Nephron (organoid): ENCODE data around the gene KCNMA1.
A peak's percentile ranks its signal among the peaks of the same experiment; 100 is the strongest.

ENCODE experiments used
- H3K27ac Mint-ChIP-seq, 3 experiments: 2 replicates each; pipeline ENCODE4 v1.8.0; 2020; ENCODE audit warnings: mixed read lengths in 3 of 3, mild to moderate bottlenecking in 2 of 3, moderate library complexity in 1 of 3
- H3K27me3 Mint-ChIP-seq: 2 replicates; pipeline ENCODE4 v1.8.0; 2021; ENCODE audit warnings: low read depth, mild to moderate bottlenecking, moderate library complexity, mixed read lengths
- H3K36me3 Mint-ChIP-seq: 2 replicates; pipeline ENCODE4 v1.8.0; 2020; ENCODE audit warnings: low read depth, mixed read lengths
- H3K4me1 Mint-ChIP-seq: 2 replicates; pipeline ENCODE4 v1.8.0; 2020; ENCODE audit warnings: mixed read lengths
- H3K4me3 Mint-ChIP-seq, 3 experiments: 2 replicates each; pipeline ENCODE4 v1.8.0; 2020; ENCODE audit warnings: mild to moderate bottlenecking in 3 of 3, mixed read lengths in 3 of 3, moderate library complexity in 2 of 3
- H3K9me3 Mint-ChIP-seq: 2 replicates; pipeline ENCODE4 v1.8.0; 2020; ENCODE audit warnings: mixed read lengths
- TF ChIP-seq, protein P1 (sequence below), 3 experiments: fragments of 200-600 bp; sonication (generic); IDR thresholded peaks; one replicate each; pipeline ENCODE4 v1.5.0; 2021; ENCODE audit warnings: antibody characterized with exemption in 3 of 3; ENCODE audit not compliant: unreplicated experiment in 3 of 3

KCNMA1 gene

GRCh38 chr10:77639756-77640155, 2.1 kb upstream of the KCNMA1 start:
- peaks cover 20% of the 10 kb centered on the region for H3K4me1 Mint-ChIP-seq
- no peaks in the 10 kb centered on the region for H3K9me3 Mint-ChIP-seq
- no peak overlapping the region for H3K27ac Mint-ChIP-seq
- no peaks in the 10 kb centered on the region for H3K36me3 Mint-ChIP-seq
- peak overlapping the region; percentile 83 to 86 (median 84) for H3K4me3 Mint-ChIP-seq
- TF ChIP-seq, protein P1, sequence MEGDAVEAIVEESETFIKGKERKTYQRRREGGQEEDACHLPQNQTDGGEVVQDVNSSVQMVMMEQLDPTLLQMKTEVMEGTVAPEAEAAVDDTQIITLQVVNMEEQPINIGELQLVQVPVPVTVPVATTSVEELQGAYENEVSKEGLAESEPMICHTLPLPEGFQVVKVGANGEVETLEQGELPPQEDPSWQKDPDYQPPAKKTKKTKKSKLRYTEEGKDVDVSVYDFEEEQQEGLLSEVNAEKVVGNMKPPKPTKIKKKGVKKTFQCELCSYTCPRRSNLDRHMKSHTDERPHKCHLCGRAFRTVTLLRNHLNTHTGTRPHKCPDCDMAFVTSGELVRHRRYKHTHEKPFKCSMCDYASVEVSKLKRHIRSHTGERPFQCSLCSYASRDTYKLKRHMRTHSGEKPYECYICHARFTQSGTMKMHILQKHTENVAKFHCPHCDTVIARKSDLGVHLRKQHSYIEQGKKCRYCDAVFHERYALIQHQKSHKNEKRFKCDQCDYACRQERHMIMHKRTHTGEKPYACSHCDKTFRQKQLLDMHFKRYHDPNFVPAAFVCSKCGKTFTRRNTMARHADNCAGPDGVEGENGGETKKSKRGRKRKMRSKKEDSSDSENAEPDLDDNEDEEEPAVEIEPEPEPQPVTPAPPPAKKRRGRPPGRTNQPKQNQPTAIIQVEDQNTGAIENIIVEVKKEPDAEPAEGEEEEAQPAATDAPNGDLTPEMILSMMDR (IDR thresholded peaks at IDR 0.05; ENCODE audit: unreplicated experiment in 3 of 3) = no peak
- H3K27me3 Mint-ChIP-seq = peaks cover 62% of the 10 kb centered on the region

DNA sequence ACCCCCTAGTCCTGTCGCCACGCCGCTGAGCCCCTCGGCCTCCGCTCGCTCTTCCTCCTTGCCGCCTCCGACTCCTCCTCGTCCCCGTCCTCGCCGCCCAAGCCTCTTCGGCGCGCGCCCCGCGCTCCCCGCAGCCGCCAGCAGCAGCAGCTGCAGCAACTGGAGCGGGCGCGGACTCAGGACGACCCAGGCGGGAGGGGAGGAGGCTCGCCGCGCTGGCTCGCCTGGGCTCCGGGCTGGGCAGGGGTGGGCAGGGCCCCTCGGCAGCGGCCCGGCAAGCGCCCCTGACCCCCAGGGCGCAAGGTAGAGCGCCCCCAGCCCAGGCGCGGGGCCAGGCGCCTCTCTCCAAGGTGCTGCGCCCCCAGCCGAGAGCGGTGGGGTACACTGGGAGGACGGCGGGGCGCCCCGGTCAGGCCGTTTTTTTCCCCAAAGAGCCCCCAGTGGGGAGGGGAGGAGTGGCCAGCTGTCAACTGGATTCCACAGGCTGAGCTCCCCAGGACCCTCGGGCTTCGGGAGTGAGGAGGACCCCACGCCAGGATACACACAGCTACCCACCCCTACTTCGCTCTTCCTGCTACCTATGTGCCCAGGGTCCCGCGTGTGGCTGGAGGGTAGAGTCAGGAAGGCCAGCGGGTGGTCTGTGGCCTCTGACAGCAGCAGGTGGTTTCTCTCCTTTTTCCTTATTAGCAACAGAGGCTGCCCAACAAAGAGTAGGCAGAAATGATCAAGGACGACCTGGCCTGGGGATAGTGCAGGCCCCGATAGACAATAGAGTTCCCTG, 903 bp upstream of the KCNMA1 start:
- Mint-ChIP-seq H3K27me3 (peaks cover 75% of the 10 kb centered on the region), H3K36me3 (no peaks in the 10 kb centered on the region), H3K27ac (peak overlapping the region in 1 of 3 experiments; percentile 68), H3K4me1 (peaks cover 27% of the 10 kb centered on the region), H3K9me3 (no peaks in the 10 kb centered on the region), H3K4me3 (peak overlapping the region; percentile 84 to 87 (median 85))
- TF ChIP-seq, protein P1 (IDR thresholded peaks at IDR 0.05; ENCODE audit: unreplicated experiment in 3 of 3) = no peak

GRCh38 chr10:77636967-77637531, 559 bp downstream of the KCNMA1 start:
- Mint-ChIP-seq H3K27ac (no peak overlapping the region), H3K36me3 (no peaks in the 10 kb centered on the region), H3K4me3 (peak overlapping the region; percentile 90 to 94 (median 94)), H3K27me3 (peaks cover 89% of the 10 kb centered on the region), H3K4me1 (peaks cover 26% of the 10 kb centered on the region), H3K9me3 (no peaks in the 10 kb centered on the region)
- TF ChIP-seq, protein P1 (IDR thresholded peaks at IDR 0.05; ENCODE audit: unreplicated experiment in 3 of 3) = no peak

GRCh38 chr10:77636282-77636966, 1.2 kb downstream of the KCNMA1 start:
- Mint-ChIP-seq H3K27ac (no peak overlapping the region), H3K4me1 (peaks cover 21% of the 10 kb centered on the region), H3K9me3 (no peaks in the 10 kb centered on the region), H3K4me3 (peak overlapping the region; percentile 90 to 94 (median 94)), H3K36me3 (no peaks in the 10 kb centered on the region), H3K27me3 (peaks cover 83% of the 10 kb centered on the region)
- TF ChIP-seq, protein P1 (IDR thresholded peaks at IDR 0.05; ENCODE audit: unreplicated experiment in 3 of 3) = no peak

DNA sequence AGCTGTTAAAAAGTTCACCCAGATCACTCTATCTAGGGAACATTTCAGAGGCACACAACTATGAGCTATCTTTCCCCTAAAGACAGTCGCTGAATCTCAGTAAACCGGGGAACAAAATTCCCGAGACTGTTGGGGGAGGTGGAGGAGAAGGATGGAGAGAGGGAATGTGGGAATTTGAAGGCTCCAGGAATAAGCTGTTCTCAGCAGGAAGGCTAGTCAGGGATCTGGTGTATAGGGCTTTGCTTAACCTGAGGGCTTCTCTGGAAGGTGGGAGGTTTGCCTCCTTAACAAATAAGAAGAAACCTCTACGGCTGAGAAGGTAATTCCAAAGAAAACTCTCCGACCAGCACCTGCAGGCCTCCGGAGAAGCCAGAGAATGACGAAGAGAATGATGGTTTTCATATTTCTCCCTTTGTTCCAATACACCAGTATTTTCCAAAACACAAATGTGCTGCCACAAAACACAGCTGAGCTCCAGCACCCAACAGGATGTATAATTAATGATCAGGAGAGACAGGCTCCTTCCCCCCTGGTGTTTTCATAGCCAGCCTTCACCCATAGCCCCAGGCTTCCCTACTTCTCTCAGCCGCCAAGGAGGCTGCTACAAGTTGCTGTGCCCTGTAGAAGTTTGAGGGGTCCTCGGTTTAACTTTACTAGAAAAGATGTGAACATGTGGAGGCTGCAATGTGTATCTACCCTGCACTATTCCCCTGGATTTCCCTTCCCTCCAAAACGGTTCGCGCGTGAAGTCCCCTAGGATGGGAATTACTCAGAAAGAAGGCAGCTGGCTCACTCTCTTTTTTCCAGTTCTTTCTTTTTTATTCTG, 2.0 kb downstream of the KCNMA1 start:
- TF ChIP-seq, protein P1 (IDR thresholded peaks at IDR 0.05; ENCODE audit: unreplicated experiment in 3 of 3) = no peak
- Mint-ChIP-seq H3K27ac (no peak overlapping the region), H3K9me3 (no peaks in the 10 kb centered on the region), H3K4me1 (peaks cover 21% of the 10 kb centered on the region), H3K4me3 (peak overlapping the region; percentile 90 to 94 (median 94)), H3K36me3 (no peaks in the 10 kb centered on the region), H3K27me3 (peaks cover 75% of the 10 kb centered on the region)
